Hepatocyte (in vitro differentiated cells): ENCODE results near the gene ELMO2.

Experiments
- EZH2 ChIP-seq: fragments of 200-600 bp; sonication (generic); IDR thresholded peaks from 2 replicates; pipeline ENCODE4 v1.6.1; 2016; ENCODE audit warnings: antibody characterized with exemption, mild to moderate bottlenecking, borderline replicate concordance
- EZH2phosphoT487 ChIP-seq: fragments of 200-600 bp; sonication (generic); IDR thresholded peaks from one replicate; pipeline ENCODE4 v1.6.1; 2018; ENCODE audit warnings: antibody characterized with exemption, mild to moderate bottlenecking, low read depth, moderate library complexity; ENCODE audit not compliant: unreplicated experiment, severe bottlenecking
- TF ChIP-seq, protein P1 (sequence below): fragments of 200-600 bp; sonication (generic); IDR thresholded peaks from 2 replicates; pipeline ENCODE4 v1.5.1; 2016; ENCODE audit warnings: antibody characterized with exemption, mild to moderate bottlenecking; ENCODE audit not compliant: poor library complexity

DNA sequence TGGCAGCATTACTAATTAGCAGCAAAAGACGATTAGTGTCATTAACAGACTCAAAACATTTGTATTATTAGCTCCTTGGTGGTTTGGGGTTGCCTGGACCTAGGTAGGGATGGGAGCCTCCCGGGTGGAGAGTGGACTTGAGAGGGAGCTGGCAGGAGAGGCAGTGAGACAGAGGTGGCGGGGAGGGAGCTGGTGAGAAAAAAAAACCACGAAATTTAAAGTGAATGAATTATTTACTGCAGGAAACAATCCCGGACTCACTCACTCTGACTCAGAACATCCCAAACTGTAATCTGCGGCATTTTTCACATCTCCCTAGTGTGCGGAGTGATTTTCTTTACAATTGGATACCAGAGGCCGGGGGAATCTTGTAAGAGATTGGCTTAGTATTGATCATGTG is 83.8 kb downstream of the ELMO2 start:
- TF ChIP-seq, protein P1, sequence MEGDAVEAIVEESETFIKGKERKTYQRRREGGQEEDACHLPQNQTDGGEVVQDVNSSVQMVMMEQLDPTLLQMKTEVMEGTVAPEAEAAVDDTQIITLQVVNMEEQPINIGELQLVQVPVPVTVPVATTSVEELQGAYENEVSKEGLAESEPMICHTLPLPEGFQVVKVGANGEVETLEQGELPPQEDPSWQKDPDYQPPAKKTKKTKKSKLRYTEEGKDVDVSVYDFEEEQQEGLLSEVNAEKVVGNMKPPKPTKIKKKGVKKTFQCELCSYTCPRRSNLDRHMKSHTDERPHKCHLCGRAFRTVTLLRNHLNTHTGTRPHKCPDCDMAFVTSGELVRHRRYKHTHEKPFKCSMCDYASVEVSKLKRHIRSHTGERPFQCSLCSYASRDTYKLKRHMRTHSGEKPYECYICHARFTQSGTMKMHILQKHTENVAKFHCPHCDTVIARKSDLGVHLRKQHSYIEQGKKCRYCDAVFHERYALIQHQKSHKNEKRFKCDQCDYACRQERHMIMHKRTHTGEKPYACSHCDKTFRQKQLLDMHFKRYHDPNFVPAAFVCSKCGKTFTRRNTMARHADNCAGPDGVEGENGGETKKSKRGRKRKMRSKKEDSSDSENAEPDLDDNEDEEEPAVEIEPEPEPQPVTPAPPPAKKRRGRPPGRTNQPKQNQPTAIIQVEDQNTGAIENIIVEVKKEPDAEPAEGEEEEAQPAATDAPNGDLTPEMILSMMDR: no peak
- TF ChIP-seq EZH2 (no peak), EZH2phosphoT487 (no peak)
